ENCODE results near the gene DENND2C.

DNA sequence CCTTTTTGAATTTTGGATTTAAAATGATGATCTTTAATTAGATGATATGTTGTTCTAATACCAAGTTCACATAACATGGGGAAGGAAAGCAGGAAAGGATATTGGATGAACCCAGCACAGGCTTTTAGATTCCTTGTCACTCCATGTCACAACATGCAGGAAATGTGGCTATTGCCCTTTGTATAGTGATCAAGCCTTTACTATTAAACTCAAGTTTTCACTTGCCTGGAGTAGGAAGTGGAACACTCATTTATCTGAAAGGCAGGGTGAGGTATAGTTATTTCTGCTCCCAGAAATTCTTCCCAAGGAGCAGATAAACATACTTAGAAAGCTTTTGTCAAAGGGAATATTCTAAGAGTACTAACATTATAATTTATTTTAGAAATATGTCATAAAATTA, 51.2 kb downstream of the DENND2C start:
- no peak for TF ChIP-seq YY1 (IDR thresholded peaks at IDR 0.05; ENCODE audit: insufficient read depth, insufficient read length)
- no peak for TF ChIP-seq SUZ12 (IDR thresholded peaks at IDR 0.05; ENCODE audit: extremely low read depth, insufficient read depth, insufficient read length)

All from NT2/D1 (cell line).